ENCODE results near the gene ORM1.
"Not testable (repeated sequence)": the region's sequence is repeated elsewhere in the genome, so short reads cannot be mapped to it uniquely, and the experiment has no call there.

Gene ORM1

DNA sequence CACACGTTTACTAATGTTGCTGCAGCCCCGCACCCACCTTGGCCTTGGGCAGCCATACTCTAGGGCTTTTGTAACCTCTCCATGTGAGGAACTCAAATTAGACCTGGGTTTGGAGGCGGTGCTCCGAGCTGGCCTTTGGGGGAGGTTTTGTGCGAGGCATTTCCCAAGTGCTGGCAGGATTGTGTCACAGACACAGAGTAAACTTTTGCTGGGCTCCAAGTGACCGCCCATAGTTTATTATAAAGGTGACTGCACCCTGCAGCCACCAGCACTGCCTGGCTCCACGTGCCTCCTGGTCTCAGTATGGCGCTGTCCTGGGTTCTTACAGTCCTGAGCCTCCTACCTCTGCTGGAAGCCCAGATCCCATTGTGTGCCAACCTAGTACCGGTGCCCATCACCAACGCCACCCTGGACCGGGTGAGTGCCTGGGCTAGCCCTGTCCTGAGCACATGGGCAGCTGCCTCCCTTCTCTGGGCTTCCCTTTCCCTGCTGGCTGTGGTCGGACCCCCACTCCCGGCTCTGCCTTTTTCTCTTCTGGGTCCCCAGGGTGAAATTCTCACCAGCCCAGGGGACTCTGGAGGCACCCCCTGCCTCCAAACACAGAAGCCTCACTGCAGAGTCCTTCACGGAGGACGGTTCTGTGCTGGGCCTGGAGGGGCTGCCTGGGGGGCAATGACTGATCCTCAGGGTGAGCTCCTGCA, at the start of gene ORM1:
TSS of gene ORM1 (plus strand) at position 268 of the 701 bp plus-strand sequence. CDS start at position 304, 36 bp downstream.
- not testable (repeated sequence) for DNase-seq (ENCODE audit: low read depth in 2 of 2)

GRCh38 chr9:114273461-114273881, 49.4 kb upstream of the ORM1 start:
- no peak for DNase-seq (ENCODE audit: low read depth in 2 of 2)

GRCh38 chr9:114274217-114274616, 48.7 kb upstream of the ORM1 start:
- no peak for DNase-seq (ENCODE audit: low read depth in 2 of 2)

- DNase-seq (ENCODE audit: low read depth in 2 of 2) = no peak
These were observed 47.5 kb upstream of the ORM1 start for GRCh38 chr9:114275246-114276004.

DNA sequence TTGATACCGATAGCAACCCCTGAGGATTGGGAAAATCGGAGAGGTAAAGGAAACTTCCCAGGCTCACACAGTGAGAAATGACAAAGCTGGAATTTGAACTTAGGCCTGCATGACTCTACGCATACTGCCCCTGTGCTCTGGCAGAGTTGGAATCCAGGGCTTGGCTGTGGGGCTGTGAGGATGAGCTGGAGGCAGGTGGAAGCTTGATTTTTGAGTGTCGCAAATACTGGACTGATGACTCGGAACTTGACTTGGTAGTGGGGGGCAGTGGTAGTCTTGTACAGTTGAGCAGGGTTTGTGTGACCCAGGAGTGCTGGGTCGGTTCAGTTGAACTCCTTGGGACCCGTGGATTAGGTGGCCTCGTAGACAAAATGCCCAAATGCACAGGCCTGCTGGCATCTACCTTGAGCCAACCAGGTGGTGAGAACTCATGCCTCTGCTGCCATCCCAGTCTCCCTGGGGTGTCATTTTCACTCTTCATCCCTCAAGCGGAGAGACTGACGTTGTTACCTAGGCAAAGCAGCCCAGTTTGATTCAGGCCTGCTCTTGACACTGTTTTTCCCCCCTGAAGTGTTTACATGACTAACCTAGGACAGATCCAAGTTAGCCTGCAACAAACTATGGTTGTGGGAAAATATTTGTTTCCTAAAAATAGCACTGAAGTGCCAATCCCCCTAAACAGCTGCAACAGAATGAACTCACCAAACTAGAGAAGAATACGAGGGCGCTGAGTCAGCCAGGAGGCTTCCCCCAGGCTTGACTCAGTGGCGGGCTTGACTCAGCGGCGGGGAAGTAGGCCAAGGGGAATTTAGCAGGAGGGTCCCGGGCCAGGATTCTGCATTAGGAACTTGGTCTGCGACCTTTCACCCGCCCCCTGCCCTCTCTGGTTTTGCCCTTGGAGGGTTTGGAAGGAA, 45.7 kb upstream of the ORM1 start:
- DNase-seq (ENCODE audit: low read depth in 2 of 2) = no peak

GRCh38 chr9:114278356-114278755, 44.5 kb upstream of the ORM1 start:
- DNase-seq (ENCODE audit: low read depth in 2 of 2) = no peak

DNA sequence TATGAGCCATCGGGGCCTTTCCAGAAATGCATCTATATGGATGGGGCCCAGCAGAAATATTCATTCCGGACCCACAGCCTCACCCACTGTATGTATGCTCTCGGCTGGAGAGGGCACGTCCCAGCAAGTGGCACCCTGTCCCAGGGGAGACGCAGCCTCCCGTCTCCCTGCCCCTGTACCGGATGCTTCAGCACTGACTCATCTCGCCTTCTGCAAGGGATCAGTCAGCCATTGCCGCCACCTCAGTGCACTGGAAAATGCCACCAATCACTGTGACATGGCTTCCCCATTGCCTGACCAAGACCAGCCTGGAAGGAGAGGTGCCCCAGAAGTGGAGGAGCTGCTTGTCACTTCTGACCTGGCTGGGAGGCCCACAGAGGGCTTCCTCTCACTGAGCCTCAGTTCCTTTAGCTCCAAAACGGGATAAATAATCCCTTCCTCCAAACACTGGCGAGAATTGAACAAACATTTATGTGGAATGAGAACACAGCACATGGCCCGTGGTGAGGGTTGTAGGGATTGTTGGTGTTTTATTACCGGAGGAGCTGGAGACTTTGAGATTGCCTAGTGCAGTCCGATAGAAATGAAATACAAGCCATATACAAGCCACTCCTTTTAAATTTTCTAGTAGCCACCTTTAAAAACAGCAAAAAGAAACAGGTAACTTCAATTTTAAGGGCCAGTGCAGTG, 43.9 kb upstream of the ORM1 start:
- no peak for DNase-seq (ENCODE audit: low read depth in 2 of 2)

- DNase-seq (ENCODE audit: low read depth in 2 of 2) = no peak
These were observed 43.2 kb upstream of the ORM1 start for GRCh38 chr9:114279693-114280092.

- no peak for DNase-seq (ENCODE audit: low read depth in 2 of 2)
These were observed 42.0 kb upstream of the ORM1 start for GRCh38 chr9:114280636-114281472.

- DNase-seq (ENCODE audit: low read depth in 2 of 2) = no peak
These were observed 41.3 kb upstream of the ORM1 start for GRCh38 chr9:114281473-114282103.

DNA sequence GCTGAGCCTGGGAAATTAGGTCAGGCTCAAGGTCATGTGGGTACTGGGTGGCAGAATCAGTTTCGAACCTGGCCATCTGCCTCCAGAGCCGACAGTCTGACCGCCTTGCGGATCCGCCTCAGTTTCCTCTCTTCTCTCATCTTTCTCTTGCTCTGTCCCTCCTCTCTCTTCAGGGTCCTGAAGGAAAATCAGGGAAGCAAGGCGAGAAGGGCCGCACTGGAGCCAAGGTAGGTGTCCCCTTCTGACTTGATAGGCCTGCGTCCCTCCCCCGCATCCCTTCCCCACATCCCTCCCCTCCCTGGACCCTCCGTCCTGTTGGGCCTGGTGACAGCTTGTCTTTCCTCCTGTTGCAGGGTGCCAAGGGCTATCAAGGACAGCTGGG, 40.8 kb upstream of the ORM1 start:
- DNase-seq (ENCODE audit: low read depth in 2 of 2) = no peak

DNA sequence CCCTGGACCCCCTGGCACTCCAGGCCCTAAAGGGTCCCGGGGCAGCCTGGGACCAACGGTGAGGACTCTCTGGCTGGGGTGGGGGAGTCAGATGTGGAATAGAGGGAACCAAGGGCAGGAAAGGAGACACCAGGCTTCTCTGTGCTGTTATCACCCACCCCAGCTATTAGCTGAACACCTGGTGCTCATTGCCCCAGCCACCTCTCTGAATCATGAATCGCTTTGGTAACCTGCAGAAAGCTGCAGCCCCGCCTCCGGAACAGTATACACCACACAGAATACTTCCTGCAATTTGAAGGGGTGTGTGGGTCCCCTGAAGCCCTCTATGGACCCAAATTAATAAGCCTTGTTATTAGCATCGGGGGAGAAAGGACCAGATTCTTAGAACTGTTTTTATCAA, 40.4 kb upstream of the ORM1 start:
- no peak for DNase-seq (ENCODE audit: low read depth in 2 of 2)

DNA sequence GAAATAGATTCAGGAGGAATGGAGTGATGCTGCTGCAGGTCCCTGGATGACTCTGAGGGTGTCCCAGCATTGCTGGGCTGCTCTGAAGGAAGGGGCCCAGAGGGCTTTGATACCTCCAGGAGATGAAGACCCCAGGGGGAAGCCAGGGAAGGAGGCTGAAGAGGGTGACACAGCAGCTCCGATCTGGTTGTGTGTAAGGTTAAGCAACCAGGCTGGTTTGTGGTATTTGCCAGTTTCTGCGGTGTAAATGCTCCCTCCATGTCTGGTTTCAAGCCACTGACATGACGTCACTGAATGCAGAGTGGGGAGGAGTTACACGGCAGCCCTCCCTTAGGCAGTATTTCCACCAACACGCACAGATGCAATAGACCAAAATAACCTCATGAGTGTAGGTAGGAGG, 40.0 kb upstream of the ORM1 start:
- DNase-seq (ENCODE audit: low read depth in 2 of 2) = no peak

DNA sequence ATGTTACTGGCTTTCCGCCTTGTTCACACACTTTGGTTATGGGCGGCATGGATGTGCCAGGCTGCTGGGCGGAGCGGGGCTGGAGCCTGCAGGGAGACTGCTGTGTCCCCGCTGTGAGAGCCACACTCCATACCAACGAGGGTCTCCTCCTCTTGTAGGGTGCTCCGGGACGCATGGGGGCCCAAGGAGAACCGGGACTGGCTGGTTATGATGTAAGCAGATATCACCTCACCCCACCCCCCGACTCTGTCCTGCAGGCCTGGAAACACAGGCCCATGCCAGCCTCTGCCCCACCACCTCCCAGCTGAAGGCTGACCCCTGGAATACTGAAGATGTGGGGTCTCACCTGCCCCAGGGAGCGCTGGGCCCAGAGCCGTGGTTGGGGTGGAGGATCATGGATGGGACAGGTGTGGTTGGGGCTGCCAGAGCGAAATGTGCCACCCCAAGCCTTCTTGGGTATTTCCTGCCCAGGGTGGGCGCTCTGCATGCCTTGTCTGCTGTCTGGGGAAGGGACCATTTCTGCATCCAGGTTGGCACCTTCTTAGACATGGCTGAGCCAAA, 39.3 kb upstream of the ORM1 start:
- DNase-seq (ENCODE audit: low read depth in 2 of 2) = no peak

DNA sequence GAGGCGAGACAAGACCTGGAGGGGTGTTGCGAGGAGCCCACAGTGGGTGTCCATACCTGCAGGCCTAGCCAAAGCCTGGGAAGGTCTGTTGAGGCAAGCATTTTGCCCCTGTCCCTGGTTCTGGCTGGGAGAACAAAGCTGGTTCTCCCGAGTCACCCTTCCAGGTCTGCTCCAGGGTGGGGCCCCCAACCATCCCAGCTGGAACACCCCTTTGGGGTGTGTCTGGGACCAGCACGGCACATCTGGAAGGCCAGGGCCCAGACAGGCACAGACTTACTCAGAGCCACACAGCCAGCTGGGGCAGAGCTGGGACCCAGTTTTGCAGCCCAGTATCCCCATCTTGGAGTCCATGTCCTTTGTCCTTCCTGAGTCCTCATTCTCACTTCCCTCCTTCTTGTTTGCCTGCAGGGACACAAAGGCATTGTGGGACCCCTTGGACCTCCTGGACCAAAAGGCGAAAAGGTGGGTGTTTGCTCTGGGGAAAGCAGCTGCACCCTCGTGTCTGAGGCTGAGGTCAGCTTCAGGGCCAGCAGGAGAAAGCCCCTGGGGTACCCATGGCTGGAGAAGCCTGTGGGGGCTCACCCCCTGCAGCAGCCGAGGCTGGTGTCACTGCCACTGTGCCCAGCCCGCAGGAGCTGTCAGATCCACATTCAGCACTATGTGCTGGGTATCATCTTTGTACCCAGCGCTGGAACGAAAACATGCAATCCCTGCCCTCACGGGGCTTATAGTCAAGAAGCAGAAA, 38.4 kb upstream of the ORM1 start:
- DNase-seq (ENCODE audit: low read depth in 2 of 2) = no peak

DNA sequence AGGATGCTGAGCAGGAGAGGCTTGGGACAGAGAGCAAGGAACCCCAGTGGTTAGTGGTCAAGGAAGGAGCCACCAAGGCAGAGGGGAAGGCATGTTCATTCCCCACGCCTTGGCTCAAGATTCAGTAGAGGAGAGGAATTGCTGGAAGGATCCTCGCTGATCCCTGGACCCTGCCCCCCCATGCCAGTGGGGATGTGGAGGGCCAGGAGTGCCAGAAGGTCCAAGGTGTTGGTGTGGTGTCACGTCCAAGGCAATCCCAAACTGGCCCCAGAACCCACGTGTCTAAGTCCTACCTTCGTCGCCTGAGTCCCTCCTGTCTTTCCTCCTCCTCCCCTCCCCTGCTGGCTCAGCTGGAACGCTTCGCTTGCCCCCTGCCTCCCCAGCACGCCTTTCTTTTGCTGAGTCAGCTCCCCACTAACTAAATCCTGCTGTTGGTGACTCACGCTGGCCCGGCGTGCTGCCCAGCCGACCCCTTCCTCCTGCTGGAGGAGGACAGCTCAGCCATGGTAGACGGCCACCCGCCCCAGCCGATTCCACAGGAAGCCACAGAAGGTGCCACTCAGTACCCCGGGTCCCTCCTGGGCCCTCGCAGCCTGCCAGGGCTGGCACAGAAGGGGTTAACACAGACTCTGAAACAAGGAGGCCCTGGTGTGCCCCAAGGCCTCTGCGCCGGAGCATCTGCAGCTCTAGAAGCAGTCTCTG, 37.6 kb upstream of the ORM1 start:
- no peak for DNase-seq (ENCODE audit: low read depth in 2 of 2)

GRCh38 chr9:114286146-114286679, 36.7 kb upstream of the ORM1 start:
- DNase-seq (ENCODE audit: low read depth in 2 of 2) = no peak

GRCh38 chr9:114287001-114287762, 35.7 kb upstream of the ORM1 start:
- DNase-seq (ENCODE audit: low read depth in 2 of 2) = no peak
